Thyroid gland (tissue), 4 donors: Measurements from ENCODE around the gene ARL15. TPM values are rescaled to one million over a fixed set of nuclear protein-coding genes. Genes with fewer than 3 reads are reported as not detected.

Experiments used
- DNase-seq, 2 donors: peaks; one replicate each; pipeline ENCODE4 v3.0.0-alpha.2; 2019
- H3K27ac ChIP-seq, 3 donors: fragments of 200-600 bp; sonication (generic); 1 replicate in 2 of 3; 2 replicates in 1 of 3; pipeline ENCODE4 v1.5.1; 2016 to 2019; ENCODE audit warnings: mild to moderate bottlenecking in 1 of 3, moderate library complexity in 1 of 3
- H3K27me3 ChIP-seq: fragments of 200-600 bp; sonication (generic); one replicate; pipeline ENCODE4 v1.5.1; 2019
- H3K36me3 ChIP-seq, 2 donors: fragments of 200-600 bp; sonication (generic); one replicate each; pipeline ENCODE4 v1.5.1; 2016 to 2019
- H3K4me1 ChIP-seq, 2 donors: fragments of 200-600 bp; sonication (generic); one replicate each; pipeline ENCODE4 v1.5.1; 2017 to 2019
- H3K4me3 ChIP-seq, 3 donors: fragments of 200-600 bp; sonication (generic); replicated peaks in 1 of 3; 1 replicate in 2 of 3; 2 replicates in 1 of 3; pipeline ENCODE4 v1.5.1; 2016; ENCODE audit warnings: mild to moderate bottlenecking in 1 of 3
- H3K9me3 ChIP-seq: fragments of 200-600 bp; sonication (generic); one replicate; pipeline ENCODE4 v1.5.1; 2017
- CTCF ChIP-seq, 6 experiments: fragments of 200-600 bp in 3 of 6; fragments of 450-650 bp in 3 of 6; sonication (generic) in 3 of 6; IDR thresholded peaks; one replicate each; pipeline ENCODE4 v1.5.1; 2016 to 2019; ENCODE audit warnings: antibody characterized with exemption in 6 of 6, mild to moderate bottlenecking in 2 of 6, inconsistent platforms in 1 of 6, moderate library complexity in 1 of 6
- POLR2A ChIP-seq, 2 donors: fragments of 450-650 bp; IDR thresholded peaks; one replicate each; pipeline ENCODE4 v1.6.1; 2017; ENCODE audit warnings: antibody characterized with exemption in 2 of 2, mild to moderate bottlenecking in 2 of 2, moderate library complexity in 1 of 2
- WGBS, 2 donors: methylation state at CpG; one replicate each; pipeline ENCODE4 v1.1.5; 2017; 5-methylcytosine and 5-hydroxymethylcytosine counted together
- intact Hi-C: fragments of 100-400 bp; cut with DNase I; formaldehyde crosslinking; loops from one replicate; pipeline ENCODE4 v1.15.1; 2023
- total RNA-seq, 4 donors: library from RNA; depleted of rRNA; stranded (reverse); fragments of >200 nt; gene quantifications; one replicate each; pipeline ENCODE4 v1.2.3, GENCODE V29; 2016

Gene ARL15
- total RNA-seq, 4 donors from 2014 or later, result 23.2 to 39.0 (median 29.5) TPM

GRCh38 chr5:54009357-54009756 is 301.0 kb downstream of the ARL15 start:
- intact Hi-C loops, result no loop called here
- H3K27ac ChIP-seq, result no peak overlapping the region
- no peak for DNase-seq
- TF ChIP-seq POLR2A (IDR thresholded peaks at IDR 0.05), result no peak
- no peak for TF ChIP-seq CTCF (IDR thresholded peaks at IDR 0.05)
- no peaks in the 10 kb centered on the region for H3K4me1 ChIP-seq
- H3K27me3 ChIP-seq, result no peaks in the 10 kb centered on the region
- WGBS, 2 donors, result 64 to 76% methylated on average over 1 of the region's 1 CpG
- no peak overlapping the region for H3K4me3 ChIP-seq
- H3K36me3 ChIP-seq, result no peaks in the 10 kb centered on the region
- no peaks in the 10 kb centered on the region for H3K9me3 ChIP-seq

DNA sequence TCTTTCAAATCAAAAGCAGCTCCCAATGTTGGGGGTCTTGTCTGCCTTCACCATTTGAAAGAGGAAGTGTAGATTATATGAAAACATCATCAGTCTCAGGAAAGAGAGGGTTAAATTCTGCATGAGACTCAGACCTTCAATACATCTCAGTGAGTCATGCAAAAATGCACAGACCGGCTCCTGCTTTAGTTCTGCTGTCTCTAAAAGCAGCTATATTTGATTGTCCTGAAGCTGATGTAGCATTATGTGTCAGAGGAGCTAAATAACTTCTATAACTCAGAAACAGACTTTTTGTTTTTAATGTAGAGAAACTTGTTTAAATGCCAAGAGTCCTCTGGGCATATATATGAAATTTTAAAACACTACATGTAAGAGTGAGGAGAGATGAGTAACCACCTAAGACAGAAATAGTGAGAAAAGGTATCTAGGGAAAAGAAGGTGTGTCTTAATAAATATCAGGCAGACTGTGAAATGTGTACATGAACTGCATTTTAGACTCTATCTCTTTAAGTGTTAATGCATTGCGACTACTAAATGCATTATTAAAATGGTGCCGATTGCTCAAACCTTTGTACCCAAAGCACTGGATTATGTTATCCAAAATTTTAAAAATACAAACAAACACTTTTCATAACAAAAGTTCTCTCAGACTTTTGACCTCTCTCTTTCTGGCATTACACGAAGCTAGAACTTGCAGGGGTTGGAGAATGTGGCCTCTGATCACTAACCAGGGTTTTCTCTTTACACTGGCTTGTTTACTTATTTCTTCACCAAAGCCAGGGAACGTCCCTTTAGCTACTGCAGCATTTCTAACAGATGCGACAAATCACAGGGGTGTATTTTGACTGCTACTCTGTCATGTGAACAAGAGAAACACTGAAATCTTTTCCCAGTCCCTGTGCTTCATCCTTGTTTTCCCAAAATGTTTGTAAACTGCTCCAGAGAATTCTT is 302.3 kb downstream of the ARL15 start:
- Histone ChIP-seq H3K4me1 (no peaks in the 10 kb centered on the region), H3K4me3 (no peak overlapping the region), H3K36me3 (no peaks in the 10 kb centered on the region), H3K27ac (no peak overlapping the region), H3K27me3 (no peaks in the 10 kb centered on the region), H3K9me3 (no peaks in the 10 kb centered on the region)
- DNase-seq, result no peak
- 59 to 62% methylated on average over 6 of the region's 6 CpGs for WGBS, 2 donors
- no peak for TF ChIP-seq CTCF (IDR thresholded peaks at IDR 0.05)
- TF ChIP-seq POLR2A (IDR thresholded peaks at IDR 0.05), result no peak
- intact Hi-C loops, result no loop called here

GRCh38 chr5:54004697-54005096 is 305.7 kb downstream of the ARL15 start:
- intact Hi-C loops, result no loop called here
- WGBS, 2 donors, result 96 to 99% methylated on average over 3 of the region's 3 CpGs
- TF ChIP-seq POLR2A (IDR thresholded peaks at IDR 0.05) (no peak), CTCF (IDR thresholded peaks at IDR 0.05) (no peak)

GRCh38 chr5:54002779-54003178 is 307.6 kb downstream of the ARL15 start:
- no peak overlapping the region for H3K4me3 ChIP-seq
- TF ChIP-seq POLR2A (IDR thresholded peaks at IDR 0.05), result no peak
- no peak for TF ChIP-seq CTCF (IDR thresholded peaks at IDR 0.05)
- DNase-seq, result no peak
- H3K27ac ChIP-seq, result no peak overlapping the region
- H3K9me3 ChIP-seq, result no peaks in the 10 kb centered on the region
- no peaks in the 10 kb centered on the region for H3K36me3 ChIP-seq
- H3K27me3 ChIP-seq, result no peaks in the 10 kb centered on the region
- intact Hi-C loops, result no loop called here
- WGBS, 2 donors, result 63 to 75% methylated on average over 1 of the region's 1 CpG
- no peaks in the 10 kb centered on the region for H3K4me1 ChIP-seq

More at GRCh38 chr5:54004697-54005096, 305.7 kb downstream of the ARL15 start:
- no peak for DNase-seq
- no peaks in the 10 kb centered on the region for H3K36me3 ChIP-seq
- no peaks in the 10 kb centered on the region for H3K27me3 ChIP-seq
- H3K27ac ChIP-seq, result no peak overlapping the region
- no peaks in the 10 kb centered on the region for H3K9me3 ChIP-seq
- no peak overlapping the region for H3K4me3 ChIP-seq
- no peaks in the 10 kb centered on the region for H3K4me1 ChIP-seq
